DOHH2 (cell line): ENCODE data around the gene ATF2.

ENCODE experiments used
- EZH2phosphoT487 ChIP-seq: fragments of 200-600 bp; sonication (generic); IDR thresholded peaks from 2 replicates; pipeline ENCODE4 v1.6.1; 2017; ENCODE audit warnings: borderline replicate concordance, mild to moderate bottlenecking, antibody characterized with exemption, low read length, moderate library complexity, mixed read lengths
- TF ChIP-seq, protein P1 (sequence below): fragments of 200-600 bp; sonication (generic); IDR thresholded peaks from one replicate; pipeline ENCODE4 v1.5.1; 2014; ENCODE audit warnings: antibody characterized with exemption, mild to moderate bottlenecking, low read depth, low read length; ENCODE audit not compliant: poor library complexity, severe bottlenecking

DNA sequence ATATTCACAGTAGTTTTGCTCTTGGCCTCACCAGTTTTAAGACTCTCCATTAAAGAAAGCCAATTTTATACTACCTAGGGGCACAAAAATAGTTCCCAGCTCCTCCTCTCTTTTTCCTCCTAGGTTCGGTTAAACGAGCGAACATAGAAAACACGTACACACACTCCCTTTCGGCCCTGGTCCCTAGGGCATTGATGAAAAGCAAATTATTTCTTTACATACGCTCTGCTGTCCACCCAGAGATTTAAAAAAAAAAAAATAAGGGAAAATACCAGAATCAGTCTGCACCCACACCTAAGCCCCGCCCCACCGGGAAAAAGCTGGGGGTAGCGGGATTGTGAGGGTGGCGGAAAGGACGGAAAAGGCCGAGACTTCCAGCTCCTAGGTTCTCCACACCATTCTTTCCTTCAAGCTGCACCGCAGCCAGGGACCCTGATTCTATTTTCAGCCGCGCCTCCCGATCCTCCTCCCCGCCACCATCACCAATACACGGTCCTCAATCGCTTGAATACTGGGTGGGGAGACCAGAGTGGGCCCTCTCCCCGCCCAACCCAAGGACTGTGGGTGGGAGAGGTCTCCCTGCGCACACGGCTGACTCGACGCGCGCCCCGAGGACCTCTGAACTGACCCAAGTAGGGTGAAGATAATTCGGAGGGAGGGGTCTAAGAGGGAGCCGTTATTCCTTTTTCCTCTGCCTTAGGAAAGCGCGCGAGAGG, 769 bp downstream of the ATF2 start:
- TF ChIP-seq, protein P1, sequence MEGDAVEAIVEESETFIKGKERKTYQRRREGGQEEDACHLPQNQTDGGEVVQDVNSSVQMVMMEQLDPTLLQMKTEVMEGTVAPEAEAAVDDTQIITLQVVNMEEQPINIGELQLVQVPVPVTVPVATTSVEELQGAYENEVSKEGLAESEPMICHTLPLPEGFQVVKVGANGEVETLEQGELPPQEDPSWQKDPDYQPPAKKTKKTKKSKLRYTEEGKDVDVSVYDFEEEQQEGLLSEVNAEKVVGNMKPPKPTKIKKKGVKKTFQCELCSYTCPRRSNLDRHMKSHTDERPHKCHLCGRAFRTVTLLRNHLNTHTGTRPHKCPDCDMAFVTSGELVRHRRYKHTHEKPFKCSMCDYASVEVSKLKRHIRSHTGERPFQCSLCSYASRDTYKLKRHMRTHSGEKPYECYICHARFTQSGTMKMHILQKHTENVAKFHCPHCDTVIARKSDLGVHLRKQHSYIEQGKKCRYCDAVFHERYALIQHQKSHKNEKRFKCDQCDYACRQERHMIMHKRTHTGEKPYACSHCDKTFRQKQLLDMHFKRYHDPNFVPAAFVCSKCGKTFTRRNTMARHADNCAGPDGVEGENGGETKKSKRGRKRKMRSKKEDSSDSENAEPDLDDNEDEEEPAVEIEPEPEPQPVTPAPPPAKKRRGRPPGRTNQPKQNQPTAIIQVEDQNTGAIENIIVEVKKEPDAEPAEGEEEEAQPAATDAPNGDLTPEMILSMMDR: no peak
- TF ChIP-seq EZH2phosphoT487: no peak
